SH-SY5Y (cell line): ENCODE data around the gene WWOX.

Experiments used
- GATA2 ChIP-seq: IDR thresholded peaks from 2 replicates; pipeline ENCODE4 v1.6.1; 2011; ENCODE audit warnings: mild to moderate bottlenecking, low read depth, low read length
- GATA3 ChIP-seq: IDR thresholded peaks from 2 replicates; pipeline ENCODE4 v1.6.1; 2011; ENCODE audit warnings: low read depth, mild to moderate bottlenecking, low read length, moderate library complexity

GRCh38 chr16:78879011-78879410, 779.6 kb downstream of the WWOX start:
- TF ChIP-seq GATA3 (no peak), GATA2 (no peak)
